GM13976 (cell line): ENCODE measurements around the gene MAP7D2.
"Not testable (repeated sequence)": the region's sequence is repeated elsewhere in the genome, so short reads cannot be mapped to it uniquely, and the experiment has no call there.

Source experiments
- DNase-seq: peaks from one replicate; pipeline ENCODE4 v3.0.0; 2012; ENCODE audit warnings: low spot score
- in situ Hi-C: fragments of 300-500 bp; cut with MboI; formaldehyde crosslinking; loops from one replicate; pipeline ENCODE4 v1.12.0; 2022; ENCODE audit warnings: low sequenced_read_pairs, mixed read lengths, inconsistent platforms; ENCODE audit not compliant: unreplicated experiment
- TF ChIP-seq, protein P1 (sequence below): IDR thresholded peaks from 2 replicates; pipeline ENCODE4 v1.5.1; 2012; ENCODE audit warnings: borderline replicate concordance, mild to moderate bottlenecking; ENCODE audit not compliant: insufficient read depth; ENCODE audit errors: extremely low read depth, missing control alignments, control extremely low read depth

The MAP7D2 gene

DNA sequence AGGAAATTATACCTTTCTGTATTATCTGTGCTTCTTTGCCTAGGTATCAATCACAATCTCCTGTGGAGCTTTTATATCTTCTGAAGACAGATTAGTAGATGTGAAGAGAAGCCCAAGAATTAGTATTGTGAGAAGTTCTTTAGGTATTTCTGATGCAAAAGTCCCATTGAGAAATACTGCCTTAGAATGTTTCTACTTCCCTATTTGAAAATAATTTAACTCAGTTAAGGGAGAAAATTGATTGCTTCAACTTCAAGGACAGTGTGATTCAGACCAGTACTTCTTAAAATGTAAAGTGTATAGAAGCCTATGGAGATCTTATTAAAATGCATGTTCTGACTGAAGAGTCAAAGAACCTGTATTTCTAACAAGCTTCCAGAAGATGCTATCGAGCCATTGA, 16.0 kb upstream of the MAP7D2 start:
- no peak for DNase-seq
- in situ Hi-C loops: no loop called here
- TF ChIP-seq, protein P1, sequence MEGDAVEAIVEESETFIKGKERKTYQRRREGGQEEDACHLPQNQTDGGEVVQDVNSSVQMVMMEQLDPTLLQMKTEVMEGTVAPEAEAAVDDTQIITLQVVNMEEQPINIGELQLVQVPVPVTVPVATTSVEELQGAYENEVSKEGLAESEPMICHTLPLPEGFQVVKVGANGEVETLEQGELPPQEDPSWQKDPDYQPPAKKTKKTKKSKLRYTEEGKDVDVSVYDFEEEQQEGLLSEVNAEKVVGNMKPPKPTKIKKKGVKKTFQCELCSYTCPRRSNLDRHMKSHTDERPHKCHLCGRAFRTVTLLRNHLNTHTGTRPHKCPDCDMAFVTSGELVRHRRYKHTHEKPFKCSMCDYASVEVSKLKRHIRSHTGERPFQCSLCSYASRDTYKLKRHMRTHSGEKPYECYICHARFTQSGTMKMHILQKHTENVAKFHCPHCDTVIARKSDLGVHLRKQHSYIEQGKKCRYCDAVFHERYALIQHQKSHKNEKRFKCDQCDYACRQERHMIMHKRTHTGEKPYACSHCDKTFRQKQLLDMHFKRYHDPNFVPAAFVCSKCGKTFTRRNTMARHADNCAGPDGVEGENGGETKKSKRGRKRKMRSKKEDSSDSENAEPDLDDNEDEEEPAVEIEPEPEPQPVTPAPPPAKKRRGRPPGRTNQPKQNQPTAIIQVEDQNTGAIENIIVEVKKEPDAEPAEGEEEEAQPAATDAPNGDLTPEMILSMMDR: no peak

DNA sequence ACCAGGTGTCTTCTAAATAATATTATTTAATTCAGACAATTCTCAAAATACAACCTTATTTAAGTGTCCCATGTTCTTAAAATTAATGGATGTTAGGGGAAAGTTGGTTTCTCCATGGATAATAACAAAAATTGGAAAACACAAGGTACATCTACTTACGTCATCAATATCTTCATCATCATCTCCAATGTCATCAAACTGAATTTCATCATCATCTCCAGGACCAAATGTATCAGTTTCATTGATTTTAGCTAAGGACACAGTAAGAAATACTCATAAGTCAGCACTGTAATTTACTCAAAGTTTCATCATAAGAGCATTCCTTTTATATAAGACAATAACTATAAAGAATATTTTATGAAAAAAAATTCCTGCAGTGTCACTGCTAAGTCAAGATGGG, 13.7 kb upstream of the MAP7D2 start:
- in situ Hi-C loops: no loop called here

DNA sequence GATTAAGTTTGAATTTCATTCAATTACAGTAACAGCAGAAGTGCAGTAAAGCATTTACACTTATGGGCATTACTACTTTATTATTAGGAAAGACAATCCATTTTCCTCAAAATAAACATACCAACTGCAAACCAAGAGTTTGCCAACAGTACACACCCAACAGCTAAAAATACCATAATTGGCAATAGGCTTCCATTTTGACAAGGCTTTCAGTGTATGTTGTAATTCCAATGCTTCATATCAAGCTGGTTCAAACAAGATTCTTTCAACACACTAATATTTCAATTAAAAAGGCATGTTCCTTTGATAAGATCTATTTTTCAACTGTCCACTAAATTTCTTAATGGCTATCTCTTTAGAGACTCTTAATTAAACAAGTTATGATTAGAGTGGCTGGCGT, 12.8 kb upstream of the MAP7D2 start:
- TF ChIP-seq, protein P1: no peak
- no peak for DNase-seq
- in situ Hi-C loops: no loop called here

More for the DNA sequence above, 13.7 kb upstream of the MAP7D2 start:
- no peak for DNase-seq
- TF ChIP-seq, protein P1: no peak

DNA sequence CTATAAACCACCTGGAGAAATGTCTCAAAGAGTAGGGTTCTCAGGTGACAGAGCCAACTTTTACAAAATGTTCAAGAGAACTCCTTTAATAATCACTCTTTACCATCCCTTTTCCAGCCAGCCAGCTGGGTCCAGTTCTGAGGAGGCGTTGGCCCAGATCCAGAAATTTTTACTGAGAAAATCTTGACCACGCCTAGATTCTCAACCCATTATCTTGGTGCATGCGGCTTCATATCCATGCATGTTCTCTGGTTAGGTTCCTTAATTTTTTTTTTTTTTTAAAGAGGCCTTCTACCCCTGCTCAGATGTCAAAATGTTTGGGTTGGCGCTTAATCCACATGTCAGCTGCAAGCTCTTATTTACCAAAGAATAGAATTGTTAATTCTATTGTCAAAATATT, 12.0 kb upstream of the MAP7D2 start:
- TF ChIP-seq, protein P1: no peak
- in situ Hi-C loops: no loop called here
- DNase-seq: no peak

DNA sequence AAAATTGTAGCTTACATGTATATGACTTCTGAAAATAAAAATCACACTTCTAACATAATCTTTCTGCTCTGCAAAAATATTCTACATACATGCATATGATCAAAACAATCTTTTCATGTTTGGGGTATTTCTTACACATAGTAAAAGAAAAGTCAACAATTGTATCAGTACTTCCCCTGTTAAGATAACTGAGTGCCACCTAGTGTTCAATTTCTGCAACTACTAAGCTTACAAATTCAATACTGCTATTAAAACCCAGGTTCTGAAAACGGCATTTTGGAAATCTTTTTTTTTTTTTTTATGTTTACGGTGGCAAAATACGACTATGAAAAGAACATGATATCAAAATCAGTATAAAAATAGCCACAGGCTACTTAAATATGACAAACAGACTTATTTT, 10.7 kb upstream of the MAP7D2 start:
- DNase-seq, in situ Hi-C loops: not testable (repeated sequence)

DNA sequence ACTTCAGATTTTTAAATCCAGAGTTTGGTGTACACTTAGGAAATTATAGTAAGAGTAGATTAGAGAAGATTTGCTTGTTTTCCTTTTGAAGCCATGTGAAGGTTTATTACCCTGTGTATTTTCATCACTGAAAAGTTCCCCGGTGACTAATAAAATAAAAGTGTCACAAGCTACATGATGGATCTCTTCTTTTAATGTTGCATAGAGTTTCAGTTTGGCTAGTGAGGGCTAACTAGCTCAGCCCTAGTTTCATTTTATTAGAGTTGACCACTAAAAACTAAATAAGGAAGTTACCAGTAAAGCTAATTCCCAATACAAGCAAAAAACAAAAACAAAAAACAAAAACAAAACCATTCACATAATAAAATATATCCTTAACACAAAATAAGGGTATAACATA, 10.1 kb upstream of the MAP7D2 start:
- DNase-seq, in situ Hi-C loops: not testable (repeated sequence)

DNA sequence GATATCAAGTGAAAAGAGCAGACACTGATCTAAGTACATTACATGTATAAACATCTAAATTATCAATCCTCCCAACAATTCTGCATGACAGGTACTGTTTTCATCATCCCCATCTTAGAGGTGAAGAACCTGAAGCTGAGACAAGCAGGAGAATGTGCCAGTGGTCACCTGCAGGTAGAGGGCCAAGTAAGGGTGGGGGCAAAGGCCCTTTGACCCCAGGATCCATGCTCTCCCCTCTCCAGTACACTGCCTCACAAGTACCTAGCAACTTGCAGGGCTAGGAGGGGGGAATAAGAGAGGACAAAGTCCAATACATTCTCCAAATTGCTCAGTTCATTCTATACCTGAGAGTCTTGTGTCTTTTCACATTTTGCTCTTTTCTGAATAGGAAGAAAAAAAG, 8.3 kb upstream of the MAP7D2 start:
- in situ Hi-C loops: no loop called here
- TF ChIP-seq, protein P1: no peak
- no peak for DNase-seq

DNA sequence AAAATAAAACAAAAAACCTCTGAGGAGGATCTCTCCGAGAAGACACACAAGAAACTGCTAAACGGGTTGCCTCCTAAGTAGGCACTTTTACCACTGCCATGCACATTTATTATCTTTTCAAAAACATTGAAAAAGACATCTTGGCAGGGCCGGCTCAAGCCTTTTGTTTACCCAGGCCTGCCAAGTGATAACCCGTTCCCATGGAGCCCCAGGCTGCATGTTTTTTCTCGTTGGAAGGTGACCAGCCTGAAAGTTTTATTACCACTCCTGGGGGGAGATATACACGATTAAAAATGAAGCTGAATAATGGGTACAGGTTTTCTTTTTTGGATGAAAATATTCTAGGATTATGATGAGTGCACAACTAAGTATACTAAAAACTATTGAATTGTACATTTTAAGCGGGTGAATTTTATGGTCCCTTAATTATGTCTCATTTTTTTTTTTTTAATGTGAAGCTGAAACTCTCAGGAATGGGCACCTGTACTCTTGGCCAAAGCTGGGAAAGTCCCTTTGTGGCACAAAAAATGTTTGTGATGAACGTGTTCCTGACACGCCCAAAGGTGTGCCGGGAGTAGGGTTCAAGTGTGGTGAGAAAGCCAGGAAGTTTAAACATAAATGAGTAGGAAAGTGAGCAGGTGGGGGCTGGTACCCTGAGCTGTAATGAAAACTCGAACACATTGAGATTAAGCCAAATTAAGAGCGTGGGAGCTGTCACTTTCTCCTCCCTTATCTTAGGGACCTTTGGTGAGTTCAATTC, 1.5 kb upstream of the MAP7D2 start:
- in situ Hi-C loops: no loop called here
- DNase-seq: no peak
- TF ChIP-seq, protein P1: no peak
